ENCODE results near the gene KCNMA1.

Gene KCNMA1

DNA sequence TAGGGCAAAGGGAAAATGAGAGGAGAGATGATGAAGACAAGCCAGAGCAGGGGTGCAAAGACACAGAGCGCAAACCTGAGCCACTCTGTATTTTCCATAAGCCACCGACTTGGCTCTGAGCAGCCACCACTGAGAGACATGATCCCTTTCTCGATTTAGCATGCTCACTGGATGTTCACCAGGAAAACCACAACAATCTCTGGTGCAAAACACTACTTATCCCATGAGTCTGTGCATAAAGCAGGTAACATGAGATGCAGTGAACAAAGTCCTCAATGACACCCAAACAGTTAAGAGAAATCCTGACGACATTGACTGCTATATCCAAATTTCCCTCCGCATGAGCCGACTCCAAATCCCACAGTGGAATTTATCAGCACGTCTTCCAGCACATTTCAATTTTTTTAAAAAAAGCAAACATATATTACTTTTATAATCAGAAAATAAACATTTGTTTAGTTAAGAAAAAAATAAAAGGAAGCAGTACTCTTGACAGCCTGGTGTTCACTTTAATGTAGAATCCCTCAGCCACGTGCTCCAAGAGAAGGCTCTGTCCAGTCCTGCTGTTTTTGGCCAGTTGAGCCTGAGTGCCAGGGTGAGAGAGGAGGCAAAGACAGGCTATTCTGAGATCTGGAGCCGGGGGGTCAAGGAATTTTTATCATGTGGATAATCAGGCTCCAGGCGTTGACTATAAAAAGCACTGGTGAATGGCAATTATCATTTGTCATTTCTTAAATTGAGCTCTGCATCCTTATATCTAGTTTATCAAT lies 238.4 kb downstream of the KCNMA1 start:
- FAIRE-seq = no peak
- TF ChIP-seq, protein P1, sequence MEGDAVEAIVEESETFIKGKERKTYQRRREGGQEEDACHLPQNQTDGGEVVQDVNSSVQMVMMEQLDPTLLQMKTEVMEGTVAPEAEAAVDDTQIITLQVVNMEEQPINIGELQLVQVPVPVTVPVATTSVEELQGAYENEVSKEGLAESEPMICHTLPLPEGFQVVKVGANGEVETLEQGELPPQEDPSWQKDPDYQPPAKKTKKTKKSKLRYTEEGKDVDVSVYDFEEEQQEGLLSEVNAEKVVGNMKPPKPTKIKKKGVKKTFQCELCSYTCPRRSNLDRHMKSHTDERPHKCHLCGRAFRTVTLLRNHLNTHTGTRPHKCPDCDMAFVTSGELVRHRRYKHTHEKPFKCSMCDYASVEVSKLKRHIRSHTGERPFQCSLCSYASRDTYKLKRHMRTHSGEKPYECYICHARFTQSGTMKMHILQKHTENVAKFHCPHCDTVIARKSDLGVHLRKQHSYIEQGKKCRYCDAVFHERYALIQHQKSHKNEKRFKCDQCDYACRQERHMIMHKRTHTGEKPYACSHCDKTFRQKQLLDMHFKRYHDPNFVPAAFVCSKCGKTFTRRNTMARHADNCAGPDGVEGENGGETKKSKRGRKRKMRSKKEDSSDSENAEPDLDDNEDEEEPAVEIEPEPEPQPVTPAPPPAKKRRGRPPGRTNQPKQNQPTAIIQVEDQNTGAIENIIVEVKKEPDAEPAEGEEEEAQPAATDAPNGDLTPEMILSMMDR (IDR thresholded peaks at IDR 0.05; ENCODE audit: insufficient read depth, missing control alignments) = no peak
- DNase-seq (ENCODE audit: insufficient read length, low spot score) = no peak

- TF ChIP-seq, protein P1 (IDR thresholded peaks at IDR 0.05; ENCODE audit: insufficient read depth, missing control alignments) = no peak
- FAIRE-seq (no peak), DNase-seq (ENCODE audit: insufficient read length, low spot score) (no peak)
Measured at GRCh38 chr10:77398558-77398957, 239.1 kb downstream of the KCNMA1 start.

- FAIRE-seq (no peak), DNase-seq (ENCODE audit: insufficient read length, low spot score) (no peak)
- TF ChIP-seq, protein P1 (IDR thresholded peaks at IDR 0.05; ENCODE audit: insufficient read depth, missing control alignments) = no peak
Measured at GRCh38 chr10:77397103-77397502, 240.5 kb downstream of the KCNMA1 start.

DNA sequence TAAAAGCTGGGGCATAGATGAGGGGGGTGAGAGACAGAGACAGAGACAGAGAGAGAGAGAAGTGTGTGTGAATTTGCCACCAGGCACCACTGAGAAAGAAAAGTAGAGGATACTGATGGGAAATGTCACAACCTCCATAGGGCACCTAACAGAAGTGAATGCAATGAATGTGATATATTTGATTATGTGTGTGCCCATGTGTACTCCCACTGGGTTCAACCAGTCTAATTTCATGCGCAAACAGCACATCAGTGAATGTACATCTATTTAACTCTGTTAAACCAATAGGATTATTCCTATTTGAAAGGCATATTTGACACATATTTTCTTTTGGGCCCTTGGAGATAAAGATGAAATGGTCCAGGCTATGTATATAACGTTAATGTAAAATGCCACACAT lies 241.3 kb downstream of the KCNMA1 start:
- DNase-seq (ENCODE audit: insufficient read length, low spot score) (no peak), FAIRE-seq (no peak)

GRCh38 chr10:77393821-77394501 lies 243.6 kb downstream of the KCNMA1 start:
- FAIRE-seq = no peak
- no peak for DNase-seq (ENCODE audit: insufficient read length, low spot score)
- TF ChIP-seq, protein P1 (IDR thresholded peaks at IDR 0.05; ENCODE audit: insufficient read depth, missing control alignments) = no peak

More for the DNA sequence above, 241.3 kb downstream of the KCNMA1 start:
- TF ChIP-seq, protein P1 (IDR thresholded peaks at IDR 0.05; ENCODE audit: insufficient read depth, missing control alignments) = no peak

DNA sequence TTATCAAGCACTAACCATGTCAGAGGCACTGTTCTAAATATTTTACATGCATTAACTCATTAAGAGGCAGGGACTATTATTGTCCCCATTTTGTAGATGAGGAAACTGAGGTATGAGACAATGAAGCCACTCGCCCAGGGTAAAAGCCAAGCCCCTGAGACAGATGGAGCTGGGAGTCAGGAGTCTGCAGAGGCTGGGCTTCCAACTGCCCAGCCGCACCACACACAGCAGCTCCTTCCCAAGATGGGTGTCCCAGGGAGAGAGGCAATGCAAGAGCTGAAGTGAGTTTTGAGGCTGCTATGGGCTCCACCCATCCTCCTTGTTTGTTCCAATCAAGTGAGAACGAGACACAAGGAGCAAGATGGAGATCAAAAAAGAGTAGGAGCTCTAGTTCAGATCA lies 244.2 kb downstream of the KCNMA1 start:
- FAIRE-seq (no peak), DNase-seq (ENCODE audit: insufficient read length, low spot score) (no peak)
- TF ChIP-seq, protein P1 (IDR thresholded peaks at IDR 0.05; ENCODE audit: insufficient read depth, missing control alignments) = no peak

DNA sequence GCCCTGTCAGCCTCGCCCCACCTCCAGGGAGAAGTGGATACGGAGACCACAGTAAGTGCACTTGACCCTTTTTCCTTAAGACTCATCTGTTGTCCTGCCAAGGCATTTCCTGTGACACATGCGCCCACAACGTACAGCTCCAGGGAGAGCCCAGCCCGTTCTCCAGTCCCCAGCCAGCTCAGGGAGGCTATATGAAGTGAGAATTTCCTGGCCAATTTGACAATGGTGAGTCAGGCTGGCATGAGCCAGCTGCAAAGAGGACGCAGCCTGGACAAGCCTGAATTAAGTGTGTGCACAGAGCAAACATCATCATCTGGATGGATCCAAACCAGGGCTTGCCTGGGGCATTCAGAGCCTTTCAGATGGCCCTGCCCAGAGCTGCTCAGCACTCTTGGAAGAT lies 244.8 kb downstream of the KCNMA1 start:
- FAIRE-seq (no peak), DNase-seq (ENCODE audit: insufficient read length, low spot score) (no peak)
- TF ChIP-seq, protein P1 (IDR thresholded peaks at IDR 0.05; ENCODE audit: insufficient read depth, missing control alignments) = no peak

All from D721Med (cell line).